ENCODE results near the gene PLA2G4C.

The PLA2G4C gene

DNA sequence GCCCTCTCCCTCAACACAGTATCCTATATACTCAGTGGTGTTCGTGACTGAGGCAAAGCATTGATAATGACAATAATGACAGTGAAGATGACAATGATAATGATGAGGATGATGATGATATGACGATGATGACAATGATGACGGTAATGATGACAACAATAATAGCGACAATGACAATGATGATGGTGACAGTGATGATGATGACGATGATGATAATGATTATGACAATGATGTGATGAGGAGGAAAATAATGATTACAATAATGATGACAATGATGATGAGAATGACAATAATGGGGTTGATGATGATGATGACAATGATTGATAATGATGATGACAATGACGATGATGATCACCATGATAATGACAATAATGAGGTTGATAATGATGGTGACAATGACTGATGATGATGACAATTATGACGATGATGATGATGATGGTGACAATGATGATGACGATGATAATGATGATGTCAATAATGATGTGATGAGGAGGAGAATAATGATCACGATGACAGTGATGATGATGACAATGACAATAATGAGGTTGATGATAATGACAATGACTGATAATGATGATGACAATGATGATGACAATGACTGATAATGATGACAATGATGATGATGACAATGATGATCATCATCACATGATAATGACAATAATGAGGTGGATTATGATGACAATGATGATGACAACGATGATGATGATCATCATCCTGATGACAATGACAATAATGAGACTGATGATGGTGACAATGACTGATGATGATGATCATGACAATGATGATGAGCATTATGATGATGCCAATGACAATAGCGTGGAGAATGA, 99.5 kb downstream of the PLA2G4C start:
- no peak for DNase-seq
- in situ Hi-C loops (cut with MboI; ENCODE audit: low pct_unique_long_range_greater_than_20kb, low sequenced_read_pairs): no loop called here

DNA sequence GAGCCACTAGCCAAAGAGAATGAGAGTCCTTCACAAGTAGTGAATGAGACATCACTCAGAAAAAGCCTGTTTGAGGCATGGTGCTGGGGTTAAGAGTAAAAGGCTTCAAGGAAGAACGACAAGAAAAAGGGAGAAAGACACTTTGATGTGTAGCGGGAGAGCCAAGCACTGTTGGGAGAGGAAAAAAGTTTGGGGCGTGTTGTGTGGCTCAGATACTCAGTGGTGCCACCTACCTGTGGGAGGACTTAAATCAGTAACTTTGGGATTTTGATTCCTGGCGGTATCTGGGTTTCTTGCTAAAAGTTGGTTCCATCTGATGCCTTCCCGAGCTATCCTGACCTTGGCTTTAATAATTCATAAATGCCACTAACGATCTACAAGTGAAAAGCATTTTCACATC, 103.9 kb downstream of the PLA2G4C start:
- in situ Hi-C loops (cut with MboI; ENCODE audit: low pct_unique_long_range_greater_than_20kb, low sequenced_read_pairs): no loop called here
- no peak for DNase-seq

GRCh38 chr19:48004236-48004635, 106.4 kb downstream of the PLA2G4C start:
- no peak for DNase-seq
- in situ Hi-C loops (cut with MboI; ENCODE audit: low pct_unique_long_range_greater_than_20kb, low sequenced_read_pairs): no loop called here

- DNase-seq: no peak
- in situ Hi-C loops (cut with MboI; ENCODE audit: low pct_unique_long_range_greater_than_20kb, low sequenced_read_pairs): no loop called here
Measured at GRCh38 chr19:48000846-48001245, 109.8 kb downstream of the PLA2G4C start.

GRCh38 chr19:47998800-47999199, 111.8 kb downstream of the PLA2G4C start:
- in situ Hi-C loops (cut with MboI; ENCODE audit: low pct_unique_long_range_greater_than_20kb, low sequenced_read_pairs): no loop called here
- DNase-seq: no peak
